Stimulated activated CD4-positive, alpha-beta T cell treated with anti-CD3 and anti-CD28 coated beads, Interleukin-1b, Interleukin-23, amount 100 ng/mL, for 1 hour (primary cell): ENCODE measurements around the gene LAD1.
A peak's percentile ranks its signal among the peaks of the same experiment; 100 is the strongest.

Experiments used
- DNase-seq, 2 donors: peaks; one replicate each; pipeline ENCODE4 v3.0.0-alpha.2; 2020; ENCODE audit warnings: low read depth in 2 of 2

LAD1 gene

GRCh38 chr1:201418461-201418860, 19.3 kb upstream of the LAD1 start:
- DNase-seq: no peak

- no peak for DNase-seq
These were observed 15.1 kb upstream of the LAD1 start for GRCh38 chr1:201414051-201414738.

GRCh38 chr1:201411292-201411691, 12.2 kb upstream of the LAD1 start:
- DNase-seq: no peak

GRCh38 chr1:201409440-201409839, 10.3 kb upstream of the LAD1 start:
- DNase-seq: no peak

- no peak for DNase-seq
These were observed 9.7 kb upstream of the LAD1 start for GRCh38 chr1:201408834-201409200.

GRCh38 chr1:201408176-201408833, 9.2 kb upstream of the LAD1 start:
- DNase-seq: peak; percentile 21 to 56

- no peak for DNase-seq
These were observed 7.8 kb upstream of the LAD1 start for GRCh38 chr1:201406831-201407406.

GRCh38 chr1:201405484-201405831, 6.3 kb upstream of the LAD1 start:
- no peak for DNase-seq

GRCh38 chr1:201404722-201405483, 5.8 kb upstream of the LAD1 start:
- no peak for DNase-seq

GRCh38 chr1:201404055-201404454, 4.9 kb upstream of the LAD1 start:
- DNase-seq: no peak

- DNase-seq: no peak
These were observed 4.2 kb upstream of the LAD1 start for GRCh38 chr1:201403359-201403758.

GRCh38 chr1:201401700-201402099, 2.6 kb upstream of the LAD1 start:
- DNase-seq: no peak

- no peak for DNase-seq
These were observed 1.7 kb upstream of the LAD1 start for GRCh38 chr1:201400852-201401230.

GRCh38 chr1:201400212-201400851, 1.2 kb upstream of the LAD1 start:
- no peak for DNase-seq

GRCh38 chr1:201399352-201400126, 415 bp upstream of the LAD1 start:
- DNase-seq: no peak

GRCh38 chr1:201397675-201398074, 1.4 kb downstream of the LAD1 start:
- DNase-seq: no peak

GRCh38 chr1:201396861-201397464, 2.2 kb downstream of the LAD1 start:
- no peak for DNase-seq

GRCh38 chr1:201395936-201396335, 3.2 kb downstream of the LAD1 start:
- DNase-seq: no peak

GRCh38 chr1:201394591-201394990, 4.5 kb downstream of the LAD1 start:
- DNase-seq: no peak

GRCh38 chr1:201393076-201393475, 6.0 kb downstream of the LAD1 start:
- DNase-seq: no peak
